HepG2 (cell line): ENCODE measurements around the gene UTS2R. TPM values are rescaled to one million over a fixed set of nuclear protein-coding genes. Genes with fewer than 3 reads are reported as not detected.

Source experiments
- ARNTL ChIP-seq: sonication (generic); formaldehyde crosslinking; IDR thresholded peaks from 2 replicates; pipeline ENCODE4 v1.4.0; 2020; ENCODE audit warnings: mild to moderate bottlenecking, missing genetic modification reagents
- CBX1 ChIP-seq: IDR thresholded peaks from one replicate; pipeline ENCODE4 v1.6.1; 2016; ENCODE audit warnings: antibody characterized with exemption, low read depth
- CHD4 ChIP-seq: fragments of 200-600 bp; sonication (generic); IDR thresholded peaks from 2 replicates; pipeline ENCODE4 v1.7.0; 2017; ENCODE audit warnings: mild to moderate bottlenecking, low read length, borderline replicate concordance
- HOXD1 ChIP-seq: sonication (generic); formaldehyde crosslinking; IDR thresholded peaks from 2 replicates; pipeline ENCODE4 v1.5.0; 2020; ENCODE audit warnings: missing genetic modification reagents
- JARID2 ChIP-seq: sonication (generic); formaldehyde crosslinking; IDR thresholded peaks from 2 replicates; pipeline ENCODE4 v1.8.1; 2023; ENCODE audit warnings: missing genetic modification reagents, inconsistent platforms; ENCODE audit not compliant: insufficient replicate concordance
- MIXL1 ChIP-seq: IDR thresholded peaks from 2 replicates; pipeline ENCODE4 v1.6.1; 2016
- MXD4 ChIP-seq: IDR thresholded peaks from 2 replicates; pipeline ENCODE4 v1.6.1; 2016; ENCODE audit warnings: mild to moderate bottlenecking, missing biosample characterization, missing genetic modification reagents
- PATZ1 ChIP-seq: sonication (generic); formaldehyde crosslinking; IDR thresholded peaks from 2 replicates; pipeline ENCODE4 v1.4.0; 2020; ENCODE audit warnings: missing genetic modification reagents
- RFXANK ChIP-seq: IDR thresholded peaks from 2 replicates; pipeline ENCODE4 v1.6.1; 2016
- SRF ChIP-seq: IDR thresholded peaks from 2 replicates; pipeline ENCODE4 v1.6.1; 2011; ENCODE audit warnings: mild to moderate bottlenecking, low read depth, low read length, moderate library complexity
- ZNF329 ChIP-seq: sonication (generic); formaldehyde crosslinking; IDR thresholded peaks from 2 replicates; pipeline ENCODE4 v1.9.0; 2021; ENCODE audit warnings: low read depth, mild to moderate bottlenecking, missing genetic modification reagents
- ZNF362 ChIP-seq: sonication (generic); formaldehyde crosslinking; IDR thresholded peaks from 2 replicates; pipeline ENCODE4 v1.4.0; 2020; ENCODE audit warnings: missing genetic modification reagents, mild to moderate bottlenecking, borderline replicate concordance
- ZNF383 ChIP-seq: sonication (generic); formaldehyde crosslinking; IDR thresholded peaks from 2 replicates; pipeline ENCODE4 v1.4.0; 2020; ENCODE audit warnings: missing genetic modification reagents, mild to moderate bottlenecking, borderline replicate concordance
- ZNF432 ChIP-seq: sonication (generic); formaldehyde crosslinking; IDR thresholded peaks from 2 replicates; pipeline ENCODE4 v1.5.0; 2020; ENCODE audit warnings: missing genetic modification reagents, mild to moderate bottlenecking, borderline replicate concordance
- ZNF510 ChIP-seq: sonication (generic); formaldehyde crosslinking; IDR thresholded peaks from 2 replicates; pipeline ENCODE4 v1.4.0; 2020; ENCODE audit warnings: low read depth, mild to moderate bottlenecking, missing genetic modification reagents
- ZNF609 ChIP-seq: sonication (generic); formaldehyde crosslinking; IDR thresholded peaks from 2 replicates; pipeline ENCODE4 v1.4.0; 2020; ENCODE audit warnings: mild to moderate bottlenecking, missing genetic modification reagents, borderline replicate concordance
- ZNF672 ChIP-seq: sonication (generic); formaldehyde crosslinking; IDR thresholded peaks from 2 replicates; pipeline ENCODE4 v1.8.1; 2022; ENCODE audit warnings: missing genetic modification reagents
- ZSCAN21 ChIP-seq: sonication (generic); formaldehyde crosslinking; IDR thresholded peaks from 2 replicates; pipeline ENCODE4 v1.8.0; 2022; ENCODE audit warnings: mild to moderate bottlenecking, missing genetic modification reagents, moderate library complexity, borderline replicate concordance
- polyA plus RNA-seq, 8 experiments: library from polyadenylated mRNA; depleted of rRNA in 3 of 8; stranded (reverse) in 7 of 8; unstranded in 1 of 8; fragments of >200 nt; fragmentation: Illumina TruSeq in 4 of 8; extraction: Trizol in 4 of 8; gene quantifications; 2 replicates each; pipeline versions ENCODE4 v1.2.1 to v1.2.3, GENCODE V29; 2011 to 2016; ENCODE audit warnings: low read depth in 4 of 8, missing spikeins in 1 of 8, mixed read lengths in 1 of 8; ENCODE audit not compliant: insufficient read depth in 1 of 8
- total RNA-seq, 5 experiments: library from RNA; depleted of rRNA; stranded (reverse); fragments of >200 nt; fragmentation: Illumina TruSeq; extraction: Trizol; gene quantifications; 2 replicates each; pipeline ENCODE4 v1.2.3, GENCODE V29; 2016; ENCODE audit warnings: low read depth in 1 of 5
- TF ChIP-seq, protein P1 (sequence below): sonication (generic); formaldehyde crosslinking; IDR thresholded peaks from 2 replicates; pipeline ENCODE4 v1.5.1; 2020; ENCODE audit warnings: missing genetic modification reagents, mild to moderate bottlenecking, borderline replicate concordance

UTS2R gene
- total and polyA plus RNA-seq, 2 of the 13 experiments (the other 11 are each of a cell fraction or from before 2014, with no cell fraction given), result 0.13 to 0.15 TPM

- TF ChIP-seq CBX1 (peak; percentile 71), ZNF510 (CRISPR knock-in tag) (peak; percentile 89; the same call in 1 of the 2 replicates), MIXL1 (CRISPR knock-in tag) (peak; percentile 98), ARNTL (CRISPR knock-in tag) (peak; percentile 98), HOXD1 (CRISPR knock-in tag) (peak; percentile 97), MXD4 (CRISPR knock-in tag) (peak; percentile 82), SRF (no peak), ZNF432 (CRISPR knock-in tag) (no peak), ZNF383 (no peak), JARID2 (CRISPR knock-in tag) (no peak), ZSCAN21 (CRISPR knock-in tag) (peak; percentile 70; the same call in 1 of the 2 replicates), RFXANK (CRISPR knock-in tag) (0 out of 2 replicates have a peak, but pooled peaks have one; percentile 32), CHD4 (0 out of 2 replicates have a peak, but pooled peaks have one; percentile 47), ZNF609 (CRISPR knock-in tag) (peak; percentile 97), PATZ1 (peak; percentile 99), ZNF672 (no peak), ZNF329 (CRISPR knock-in tag) (no peak), ZNF362 (peak; percentile 67; the same call in 1 of the 2 replicates)
- TF ChIP-seq, protein P1, sequence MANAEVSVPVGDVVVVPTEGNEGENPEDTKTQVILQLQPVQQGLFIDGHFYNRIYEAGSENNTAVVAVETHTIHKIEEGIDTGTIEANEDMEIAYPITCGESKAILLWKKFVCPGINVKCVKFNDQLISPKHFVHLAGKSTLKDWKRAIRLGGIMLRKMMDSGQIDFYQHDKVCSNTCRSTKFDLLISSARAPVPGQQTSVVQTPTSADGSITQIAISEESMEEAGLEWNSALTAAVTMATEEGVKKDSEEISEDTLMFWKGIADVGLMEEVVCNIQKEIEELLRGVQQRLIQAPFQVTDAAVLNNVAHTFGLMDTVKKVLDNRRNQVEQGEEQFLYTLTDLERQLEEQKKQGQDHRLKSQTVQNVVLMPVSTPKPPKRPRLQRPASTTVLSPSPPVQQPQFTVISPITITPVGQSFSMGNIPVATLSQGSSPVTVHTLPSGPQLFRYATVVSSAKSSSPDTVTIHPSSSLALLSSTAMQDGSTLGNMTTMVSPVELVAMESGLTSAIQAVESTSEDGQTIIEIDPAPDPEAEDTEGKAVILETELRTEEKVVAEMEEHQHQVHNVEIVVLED (CRISPR knock-in tag), result peak; percentile 46; the same call in 1 of the 2 replicates
Observed at GRCh38 chr17:82346342-82347300, 24.9 kb upstream of the UTS2R start (continued).
